Subcutaneous adipose tissue (tissue), 4 donors: ENCODE data around the gene QRFP. TPM values are rescaled to one million over a fixed set of nuclear protein-coding genes. Genes with fewer than 3 reads are reported as not detected.

ENCODE experiments used
- total RNA-seq, 4 donors: library from RNA; depleted of rRNA; stranded (reverse); fragments of >200 nt; gene quantifications; one replicate each; pipeline ENCODE4 v1.1.0, GENCODE V29; 2016
- TF ChIP-seq, protein P1 (sequence below): fragments of 450-650 bp; IDR thresholded peaks from one replicate; pipeline ENCODE4 v1.5.1; 2016; ENCODE audit warnings: low read depth, mild to moderate bottlenecking, control low read depth, antibody characterized with exemption, moderate library complexity

QRFP gene
- total RNA-seq, 4 donors from 2014 or later = not detected

DNA sequence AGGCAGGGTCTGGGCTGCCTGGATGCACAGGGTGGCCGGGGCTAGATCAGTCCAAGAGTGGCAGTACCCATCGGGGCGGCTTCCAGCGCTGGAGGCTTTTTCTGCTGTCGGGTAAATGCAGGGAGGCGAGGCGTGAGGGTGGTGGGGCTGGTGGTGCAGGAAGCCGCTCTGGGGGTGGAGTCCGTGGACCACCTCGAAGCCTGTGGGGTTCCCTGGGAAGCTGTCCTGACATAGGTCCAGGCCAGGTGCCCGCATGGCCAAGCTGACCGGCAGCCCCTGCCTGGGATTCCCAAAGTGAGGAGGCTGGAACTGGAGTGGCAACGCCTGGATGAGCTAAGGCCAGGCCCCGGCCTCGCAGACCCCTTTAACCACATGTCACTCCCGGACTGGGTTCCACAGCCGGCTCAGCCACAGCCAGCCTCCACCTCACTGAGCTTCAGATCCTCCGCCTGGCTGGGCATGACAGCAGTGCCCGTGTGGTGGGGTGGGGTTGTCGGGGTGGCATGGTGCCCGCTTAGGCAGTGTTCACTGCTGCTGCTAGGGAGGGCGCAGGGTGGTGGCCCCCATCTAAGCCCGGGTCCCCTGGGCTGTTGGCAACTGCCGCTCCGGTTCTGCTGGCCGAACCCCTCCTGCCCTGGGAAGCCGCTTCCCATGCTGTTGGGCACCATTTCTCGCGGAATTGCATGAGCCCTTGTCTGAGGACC, 1.4 kb upstream of the QRFP start:
- TF ChIP-seq, protein P1, sequence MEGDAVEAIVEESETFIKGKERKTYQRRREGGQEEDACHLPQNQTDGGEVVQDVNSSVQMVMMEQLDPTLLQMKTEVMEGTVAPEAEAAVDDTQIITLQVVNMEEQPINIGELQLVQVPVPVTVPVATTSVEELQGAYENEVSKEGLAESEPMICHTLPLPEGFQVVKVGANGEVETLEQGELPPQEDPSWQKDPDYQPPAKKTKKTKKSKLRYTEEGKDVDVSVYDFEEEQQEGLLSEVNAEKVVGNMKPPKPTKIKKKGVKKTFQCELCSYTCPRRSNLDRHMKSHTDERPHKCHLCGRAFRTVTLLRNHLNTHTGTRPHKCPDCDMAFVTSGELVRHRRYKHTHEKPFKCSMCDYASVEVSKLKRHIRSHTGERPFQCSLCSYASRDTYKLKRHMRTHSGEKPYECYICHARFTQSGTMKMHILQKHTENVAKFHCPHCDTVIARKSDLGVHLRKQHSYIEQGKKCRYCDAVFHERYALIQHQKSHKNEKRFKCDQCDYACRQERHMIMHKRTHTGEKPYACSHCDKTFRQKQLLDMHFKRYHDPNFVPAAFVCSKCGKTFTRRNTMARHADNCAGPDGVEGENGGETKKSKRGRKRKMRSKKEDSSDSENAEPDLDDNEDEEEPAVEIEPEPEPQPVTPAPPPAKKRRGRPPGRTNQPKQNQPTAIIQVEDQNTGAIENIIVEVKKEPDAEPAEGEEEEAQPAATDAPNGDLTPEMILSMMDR = no peak

GRCh38 chr9:130897105-130897751, 616 bp upstream of the QRFP start:
- TF ChIP-seq, protein P1 = no peak

DNA sequence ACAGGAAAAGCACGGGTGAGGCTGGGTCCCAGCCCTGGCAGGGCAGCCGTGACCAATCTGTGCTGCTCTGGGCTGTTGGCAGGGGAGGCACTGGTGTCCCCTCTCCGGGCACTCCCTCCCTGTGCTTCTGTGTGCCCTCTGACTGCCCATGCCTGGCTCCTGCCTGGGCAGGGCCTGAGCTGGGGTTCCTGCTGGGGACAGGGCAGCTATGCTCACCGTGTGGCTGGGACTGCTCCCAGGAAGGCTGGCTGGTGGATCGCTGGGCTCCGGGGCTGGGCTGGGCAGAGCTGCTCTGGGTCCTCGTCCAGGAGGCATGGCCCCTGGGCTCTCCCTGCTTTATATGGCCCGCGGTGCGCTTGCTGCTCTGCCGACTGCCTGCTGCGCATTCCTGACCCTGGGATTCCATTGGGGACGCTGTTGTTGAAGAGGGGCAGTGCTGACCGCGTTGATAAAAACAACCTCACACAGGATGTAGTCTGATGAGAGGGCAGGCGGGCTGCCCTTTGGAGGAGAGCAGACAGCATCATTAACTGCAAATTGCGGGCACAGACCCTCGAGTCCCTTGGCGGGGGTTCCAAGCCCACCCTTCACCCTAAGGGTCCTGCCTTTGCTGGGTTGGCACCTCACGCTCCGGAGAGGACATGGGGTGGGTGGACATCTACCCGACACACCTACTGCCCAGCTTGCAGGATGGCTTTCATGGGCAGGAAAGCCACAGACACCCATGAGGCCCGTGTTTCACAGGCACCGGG, 955 bp downstream of the QRFP start:
- TF ChIP-seq, protein P1 = no peak

GRCh38 chr9:130895038-130895437, 1.6 kb downstream of the QRFP start:
- TF ChIP-seq, protein P1 = no peak

DNA sequence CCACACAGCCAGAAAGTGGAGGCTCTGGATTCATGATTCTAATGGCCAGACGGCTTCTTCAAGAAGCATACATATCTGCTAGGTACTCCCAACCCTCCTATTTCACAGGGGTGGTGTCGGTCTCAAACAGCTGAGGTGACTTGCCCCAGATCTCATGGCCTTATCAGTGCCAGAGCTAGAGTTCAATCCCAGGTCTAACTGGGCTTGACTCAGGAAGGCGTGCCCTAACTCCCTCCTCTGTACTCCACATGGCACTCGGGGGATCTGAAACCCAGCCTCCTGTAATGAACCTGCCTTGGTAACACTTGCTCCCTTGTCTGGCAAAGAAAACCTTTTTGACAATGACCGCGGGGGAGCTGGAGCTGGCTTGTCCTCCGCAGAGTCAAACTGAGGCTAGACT, 2.1 kb downstream of the QRFP start:
- TF ChIP-seq, protein P1 = no peak

GRCh38 chr9:130893341-130894101, 3.1 kb downstream of the QRFP start:
- TF ChIP-seq, protein P1 = no peak
